COLO829 (cell line): ENCODE measurements around the gene ERRFI1.
"Not testable (repeated sequence)": the region's sequence is repeated elsewhere in the genome, so short reads cannot be mapped to it uniquely, and the experiment has no call there.

ENCODE experiments used
- DNase-seq: peaks from one replicate; pipeline ENCODE4 v3.0.0; 2012; ENCODE audit warnings: low spot score

ERRFI1 gene

GRCh38 chr1:8026153-8026975, at the start of gene ERRFI1:
Gene ERRFI1 (minus strand): TSS chr1:8026309. CDS start chr1:8015619, 10,690 bp downstream.
- DNase-seq = peak; percentile 61

GRCh38 chr1:8075511-8076051, 49.5 kb upstream of the ERRFI1 start:
- no peak for DNase-seq

GRCh38 chr1:8073112-8073855, 47.2 kb upstream of the ERRFI1 start:
- DNase-seq = no peak

- DNase-seq = no peak
These were observed 44.3 kb upstream of the ERRFI1 start for GRCh38 chr1:8070381-8070811.

- not testable (repeated sequence) for DNase-seq
These were observed 43.7 kb upstream of the ERRFI1 start for GRCh38 chr1:8069614-8070320.

- DNase-seq = no peak
These were observed 39.3 kb upstream of the ERRFI1 start for GRCh38 chr1:8065369-8065768.

- no peak for DNase-seq
These were observed 37.4 kb upstream of the ERRFI1 start for GRCh38 chr1:8063298-8064036.

- DNase-seq = no peak
These were observed 36.8 kb upstream of the ERRFI1 start for GRCh38 chr1:8062861-8063260.

- DNase-seq = no peak
These were observed 35.7 kb upstream of the ERRFI1 start for GRCh38 chr1:8061673-8062386.

- no peak for DNase-seq
These were observed 35.1 kb upstream of the ERRFI1 start for GRCh38 chr1:8061210-8061609.

- no peak for DNase-seq
These were observed 33.1 kb upstream of the ERRFI1 start for GRCh38 chr1:8059161-8059622.

GRCh38 chr1:8057779-8058178, 31.7 kb upstream of the ERRFI1 start:
- not testable (repeated sequence) for DNase-seq

- peak; percentile 50 for DNase-seq
These were observed 29.9 kb upstream of the ERRFI1 start for GRCh38 chr1:8055973-8056372.

- no peak for DNase-seq
These were observed 27.9 kb upstream of the ERRFI1 start for GRCh38 chr1:8053878-8054567.

- DNase-seq = no peak
These were observed 25.5 kb upstream of the ERRFI1 start for GRCh38 chr1:8051650-8052049.

GRCh38 chr1:8049229-8049628, 23.1 kb upstream of the ERRFI1 start:
- not testable (repeated sequence) for DNase-seq

GRCh38 chr1:8047686-8048445, 21.8 kb upstream of the ERRFI1 start:
- DNase-seq = peak; percentile 38

- no peak for DNase-seq
These were observed 21.0 kb upstream of the ERRFI1 start for GRCh38 chr1:8047112-8047511.

- no peak for DNase-seq
These were observed 20.3 kb upstream of the ERRFI1 start for GRCh38 chr1:8046391-8046790.
